ENCODE measurements around the gene SEMA4G. TPM values are rescaled to one million over a fixed set of nuclear protein-coding genes. Genes with fewer than 3 reads are reported as not detected.

Gene SEMA4G
- total and polyA plus RNA-seq, 2 of the 13 experiments (the other 11 are each of a cell fraction or from before 2014, with no cell fraction given): 46.2 to 207 TPM

DNA sequence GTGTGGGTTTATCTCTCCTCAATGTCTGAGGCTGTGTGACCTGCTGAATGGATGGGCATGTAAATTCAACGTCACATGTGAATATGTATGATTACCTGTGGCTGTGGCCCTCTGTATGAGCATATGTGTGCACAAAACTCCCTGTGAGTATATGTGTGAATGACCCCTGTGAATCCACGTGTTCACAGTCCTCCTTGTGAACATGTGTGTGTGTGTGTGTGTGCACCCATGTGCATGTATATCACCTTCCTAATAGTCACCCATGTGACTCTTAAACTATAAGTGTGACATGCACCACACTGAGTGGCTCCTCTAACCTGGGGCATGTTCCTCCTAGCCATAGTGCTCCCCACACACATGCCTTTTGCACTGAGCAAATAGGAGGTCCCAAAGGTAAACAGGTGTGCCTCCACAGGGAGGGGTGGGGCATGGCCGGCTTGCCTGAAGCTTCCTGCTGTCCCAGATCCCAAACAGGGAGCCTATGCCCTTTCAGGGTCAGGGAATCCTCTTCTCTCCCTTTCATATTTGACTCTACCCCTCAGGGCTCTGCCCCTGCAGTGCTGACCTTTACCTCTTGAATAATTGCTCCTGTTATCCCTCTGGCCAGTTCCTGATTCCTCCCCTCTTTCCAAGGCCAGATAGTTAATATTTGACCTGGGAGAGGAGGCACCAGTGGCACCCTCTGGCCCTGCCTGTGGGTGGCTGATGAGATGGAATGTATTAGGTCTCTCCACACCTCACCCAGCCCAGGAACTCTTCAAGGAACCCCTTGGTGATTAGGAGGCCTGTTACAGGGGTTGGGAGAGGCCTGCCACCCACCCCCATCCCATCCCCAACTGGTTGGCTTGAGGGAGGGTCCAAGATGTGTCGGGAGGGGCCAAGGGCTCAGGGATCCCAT lies 1.9 kb downstream of the SEMA4G start (continued):
- TF ChIP-seq, protein P1, sequence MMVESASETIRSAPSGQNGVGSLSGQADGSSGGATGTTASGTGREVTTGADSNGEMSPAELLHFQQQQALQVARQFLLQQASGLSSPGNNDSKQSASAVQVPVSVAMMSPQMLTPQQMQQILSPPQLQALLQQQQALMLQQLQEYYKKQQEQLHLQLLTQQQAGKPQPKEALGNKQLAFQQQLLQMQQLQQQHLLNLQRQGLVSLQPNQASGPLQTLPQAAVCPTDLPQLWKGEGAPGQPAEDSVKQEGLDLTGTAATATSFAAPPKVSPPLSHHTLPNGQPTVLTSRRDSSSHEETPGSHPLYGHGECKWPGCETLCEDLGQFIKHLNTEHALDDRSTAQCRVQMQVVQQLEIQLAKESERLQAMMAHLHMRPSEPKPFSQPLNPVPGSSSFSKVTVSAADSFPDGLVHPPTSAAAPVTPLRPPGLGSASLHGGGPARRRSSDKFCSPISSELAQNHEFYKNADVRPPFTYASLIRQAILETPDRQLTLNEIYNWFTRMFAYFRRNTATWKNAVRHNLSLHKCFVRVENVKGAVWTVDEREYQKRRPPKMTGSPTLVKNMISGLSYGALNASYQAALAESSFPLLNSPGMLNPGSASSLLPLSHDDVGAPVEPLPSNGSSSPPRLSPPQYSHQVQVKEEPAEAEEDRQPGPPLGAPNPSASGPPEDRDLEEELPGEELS (CRISPR knock-in tag; IDR thresholded peaks at IDR 0.05): peak; percentile 95
- TF ChIP-seq ZNF775 (CRISPR knock-in tag; IDR thresholded peaks at IDR 0.05; ENCODE audit: borderline replicate concordance): no peak; the same call in 1 of the 2 replicates
- TF ChIP-seq KAT8 (CRISPR knock-in tag; IDR thresholded peaks at IDR 0.05): peak; percentile 88
- TF ChIP-seq, protein P2, sequence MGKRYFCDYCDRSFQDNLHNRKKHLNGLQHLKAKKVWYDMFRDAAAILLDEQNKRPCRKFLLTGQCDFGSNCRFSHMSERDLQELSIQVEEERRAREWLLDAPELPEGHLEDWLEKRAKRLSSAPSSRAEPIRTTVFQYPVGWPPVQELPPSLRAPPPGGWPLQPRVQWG (CRISPR knock-in tag; IDR thresholded peaks at IDR 0.05; ENCODE audit: borderline replicate concordance, low read depth): no peak
- TF ChIP-seq ZMAT3 (CRISPR knock-in tag; conservative IDR thresholded peaks at IDR 0.05): peak; percentile 74
- TF ChIP-seq, protein P3, sequence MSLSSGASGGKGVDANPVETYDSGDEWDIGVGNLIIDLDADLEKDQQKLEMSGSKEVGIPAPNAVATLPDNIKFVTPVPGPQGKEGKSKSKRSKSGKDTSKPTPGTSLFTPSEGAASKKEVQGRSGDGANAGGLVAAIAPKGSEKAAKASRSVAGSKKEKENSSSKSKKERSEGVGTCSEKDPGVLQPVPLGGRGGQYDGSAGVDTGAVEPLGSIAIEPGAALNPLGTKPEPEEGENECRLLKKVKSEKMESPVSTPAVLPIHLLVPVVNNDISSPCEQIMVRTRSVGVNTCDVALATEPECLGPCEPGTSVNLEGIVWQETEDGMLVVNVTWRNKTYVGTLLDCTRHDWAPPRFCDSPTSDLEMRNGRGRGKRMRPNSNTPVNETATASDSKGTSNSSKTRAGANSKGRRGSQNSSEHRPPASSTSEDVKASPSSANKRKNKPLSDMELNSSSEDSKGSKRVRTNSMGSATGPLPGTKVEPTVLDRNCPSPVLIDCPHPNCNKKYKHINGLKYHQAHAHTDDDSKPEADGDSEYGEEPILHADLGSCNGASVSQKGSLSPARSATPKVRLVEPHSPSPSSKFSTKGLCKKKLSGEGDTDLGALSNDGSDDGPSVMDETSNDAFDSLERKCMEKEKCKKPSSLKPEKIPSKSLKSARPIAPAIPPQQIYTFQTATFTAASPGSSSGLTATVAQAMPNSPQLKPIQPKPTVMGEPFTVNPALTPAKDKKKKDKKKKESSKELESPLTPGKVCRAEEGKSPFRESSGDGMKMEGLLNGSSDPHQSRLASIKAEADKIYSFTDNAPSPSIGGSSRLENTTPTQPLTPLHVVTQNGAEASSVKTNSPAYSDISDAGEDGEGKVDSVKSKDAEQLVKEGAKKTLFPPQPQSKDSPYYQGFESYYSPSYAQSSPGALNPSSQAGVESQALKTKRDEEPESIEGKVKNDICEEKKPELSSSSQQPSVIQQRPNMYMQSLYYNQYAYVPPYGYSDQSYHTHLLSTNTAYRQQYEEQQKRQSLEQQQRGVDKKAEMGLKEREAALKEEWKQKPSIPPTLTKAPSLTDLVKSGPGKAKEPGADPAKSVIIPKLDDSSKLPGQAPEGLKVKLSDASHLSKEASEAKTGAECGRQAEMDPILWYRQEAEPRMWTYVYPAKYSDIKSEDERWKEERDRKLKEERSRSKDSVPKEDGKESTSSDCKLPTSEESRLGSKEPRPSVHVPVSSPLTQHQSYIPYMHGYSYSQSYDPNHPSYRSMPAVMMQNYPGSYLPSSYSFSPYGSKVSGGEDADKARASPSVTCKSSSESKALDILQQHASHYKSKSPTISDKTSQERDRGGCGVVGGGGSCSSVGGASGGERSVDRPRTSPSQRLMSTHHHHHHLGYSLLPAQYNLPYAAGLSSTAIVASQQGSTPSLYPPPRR (CRISPR knock-in tag; IDR thresholded peaks at IDR 0.05; ENCODE audit: borderline replicate concordance): peak; percentile 89; the same call in 1 of the 2 replicates
- TF ChIP-seq ZBTB37 (CRISPR knock-in tag; IDR thresholded peaks at IDR 0.05): no peak
- no peak; the same call in 1 of the 2 replicates for TF ChIP-seq YEATS2 (CRISPR knock-in tag; IDR thresholded peaks at IDR 0.05; ENCODE audit: borderline replicate concordance)
- peak; percentile 75 for TF ChIP-seq ZNF605 (CRISPR knock-in tag; IDR thresholded peaks at IDR 0.05)
- no peak for TF ChIP-seq TBL1XR1 (IDR thresholded peaks at IDR 0.05; ENCODE audit: borderline replicate concordance, low read length, partially characterized antibody)
- peak; percentile 60; the same call in 1 of the 2 replicates for TF ChIP-seq HHEX (CRISPR knock-in tag; IDR thresholded peaks at IDR 0.05)
- no peak for TF ChIP-seq GTF3A (CRISPR knock-in tag; conservative IDR thresholded peaks at IDR 0.05)
- TF ChIP-seq SNAPC2 (CRISPR knock-in tag; IDR thresholded peaks at IDR 0.05): peak; percentile 64; the same call in 1 of the 2 replicates
- no peak for TF ChIP-seq RBAK (CRISPR knock-in tag; IDR thresholded peaks at IDR 0.05)
- TF ChIP-seq, protein P4, sequence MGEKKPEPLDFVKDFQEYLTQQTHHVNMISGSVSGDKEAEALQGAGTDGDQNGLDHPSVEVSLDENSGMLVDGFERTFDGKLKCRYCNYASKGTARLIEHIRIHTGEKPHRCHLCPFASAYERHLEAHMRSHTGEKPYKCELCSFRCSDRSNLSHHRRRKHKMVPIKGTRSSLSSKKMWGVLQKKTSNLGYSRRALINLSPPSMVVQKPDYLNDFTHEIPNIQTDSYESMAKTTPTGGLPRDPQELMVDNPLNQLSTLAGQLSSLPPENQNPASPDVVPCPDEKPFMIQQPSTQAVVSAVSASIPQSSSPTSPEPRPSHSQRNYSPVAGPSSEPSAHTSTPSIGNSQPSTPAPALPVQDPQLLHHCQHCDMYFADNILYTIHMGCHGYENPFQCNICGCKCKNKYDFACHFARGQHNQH (CRISPR knock-in tag; IDR thresholded peaks at IDR 0.05): peak; percentile 88
- TF ChIP-seq NR3C1 (CRISPR knock-in tag; IDR thresholded peaks at IDR 0.05): no peak
- no peak for TF ChIP-seq ZNF737 (CRISPR knock-in tag; IDR thresholded peaks at IDR 0.05; ENCODE audit: borderline replicate concordance)
- no peak; the same call in 1 of the 2 replicates for TF ChIP-seq BRD4 (CRISPR knock-in tag; IDR thresholded peaks at IDR 0.05)
- no peak for TF ChIP-seq ZNF572 (CRISPR knock-in tag; IDR thresholded peaks at IDR 0.05)
